Lower lobe of right lung (tissue), 2 donors: ENCODE measurements around the gene KCNB1. TPM values are rescaled to one million over a fixed set of nuclear protein-coding genes. Genes with fewer than 3 reads are reported as not detected.
A peak's percentile ranks its signal among the peaks of the same experiment; 100 is the strongest.

Experiments
- ATAC-seq, 2 donors: fragments of 200-7000 bp; cut with Tn5 transposase; one replicate each; pipeline ENCODE4 v1.9.1; 2020 to 2022; ENCODE audit warnings: mild to moderate bottlenecking in 2 of 2, moderate library complexity in 2 of 2
- DNase-seq: peaks from one replicate; pipeline ENCODE4 v3.0.0-alpha.2; 2020
- H3K27ac ChIP-seq: fragments of 200-600 bp; one replicate; pipeline ENCODE4 v1.8.0; 2022
- H3K27me3 ChIP-seq: fragments of 200-600 bp; one replicate; pipeline ENCODE4 v1.8.0; 2022; ENCODE audit warnings: low read depth
- H3K36me3 ChIP-seq: fragments of 200-600 bp; one replicate; pipeline ENCODE4 v1.8.0; 2022; ENCODE audit warnings: mild to moderate bottlenecking
- H3K4me1 ChIP-seq: fragments of 200-600 bp; one replicate; pipeline ENCODE4 v1.8.0; 2022
- H3K4me3 ChIP-seq: fragments of 200-600 bp; one replicate; pipeline ENCODE4 v1.8.0; 2022; ENCODE audit warnings: mild to moderate bottlenecking
- H3K9me3 ChIP-seq: fragments of 200-600 bp; one replicate; pipeline ENCODE4 v1.8.0; 2022
- intact Hi-C: fragments of 100-400 bp; cut with DNase I; formaldehyde crosslinking; loops from one replicate; pipeline ENCODE4 v1.11.0; 2022
- total RNA-seq: library from RNA; stranded (reverse); fragmentation: NEBNext Ultra II Directional; extraction: Animal tissue kit (Norgen Biotek cat#: 25700); gene quantifications from one replicate; pipeline ENCODE4 v1.2.1, GENCODE V29; 2021
- TF ChIP-seq, protein P1 (sequence below): fragments of 200-600 bp; IDR thresholded peaks from one replicate; pipeline ENCODE4 v1.8.0; 2022; ENCODE audit warnings: antibody characterized with exemption, mild to moderate bottlenecking
- donor health status: DM: no; HTN: yes; CAD: no; lungs with severe emphysema.

Gene KCNB1
- total RNA-seq, 1 donor from 2014 or later: 0.53 TPM

GRCh38 chr20:49345524-49345923 is 136.9 kb downstream of the KCNB1 start:
- H3K27ac ChIP-seq: no peak overlapping the region
- H3K9me3 ChIP-seq: no peaks in the 10 kb centered on the region
- TF ChIP-seq, protein P1, sequence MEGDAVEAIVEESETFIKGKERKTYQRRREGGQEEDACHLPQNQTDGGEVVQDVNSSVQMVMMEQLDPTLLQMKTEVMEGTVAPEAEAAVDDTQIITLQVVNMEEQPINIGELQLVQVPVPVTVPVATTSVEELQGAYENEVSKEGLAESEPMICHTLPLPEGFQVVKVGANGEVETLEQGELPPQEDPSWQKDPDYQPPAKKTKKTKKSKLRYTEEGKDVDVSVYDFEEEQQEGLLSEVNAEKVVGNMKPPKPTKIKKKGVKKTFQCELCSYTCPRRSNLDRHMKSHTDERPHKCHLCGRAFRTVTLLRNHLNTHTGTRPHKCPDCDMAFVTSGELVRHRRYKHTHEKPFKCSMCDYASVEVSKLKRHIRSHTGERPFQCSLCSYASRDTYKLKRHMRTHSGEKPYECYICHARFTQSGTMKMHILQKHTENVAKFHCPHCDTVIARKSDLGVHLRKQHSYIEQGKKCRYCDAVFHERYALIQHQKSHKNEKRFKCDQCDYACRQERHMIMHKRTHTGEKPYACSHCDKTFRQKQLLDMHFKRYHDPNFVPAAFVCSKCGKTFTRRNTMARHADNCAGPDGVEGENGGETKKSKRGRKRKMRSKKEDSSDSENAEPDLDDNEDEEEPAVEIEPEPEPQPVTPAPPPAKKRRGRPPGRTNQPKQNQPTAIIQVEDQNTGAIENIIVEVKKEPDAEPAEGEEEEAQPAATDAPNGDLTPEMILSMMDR: no peak
- no peaks in the 10 kb centered on the region for H3K36me3 ChIP-seq
- peak in 1 of 2 donors; percentile 30 for ATAC-seq
- H3K4me1 ChIP-seq: no peaks in the 10 kb centered on the region
- intact Hi-C loops: no loop called here
- no peaks in the 10 kb centered on the region for H3K27me3 ChIP-seq
- DNase-seq: no peak
- H3K4me3 ChIP-seq: no peak overlapping the region

- H3K36me3 ChIP-seq: no peaks in the 10 kb centered on the region
- no peak for DNase-seq
- H3K27ac ChIP-seq: no peak overlapping the region
- no peaks in the 10 kb centered on the region for H3K27me3 ChIP-seq
- H3K9me3 ChIP-seq: no peaks in the 10 kb centered on the region
- no peak overlapping the region for H3K4me3 ChIP-seq
- intact Hi-C loops: no loop called here
- peak; percentile 46 to 67 for ATAC-seq
- H3K4me1 ChIP-seq: no peaks in the 10 kb centered on the region
- TF ChIP-seq, protein P1: no peak
Observed at GRCh38 chr20:49344975-49345374, 137.5 kb downstream of the KCNB1 start.

DNA sequence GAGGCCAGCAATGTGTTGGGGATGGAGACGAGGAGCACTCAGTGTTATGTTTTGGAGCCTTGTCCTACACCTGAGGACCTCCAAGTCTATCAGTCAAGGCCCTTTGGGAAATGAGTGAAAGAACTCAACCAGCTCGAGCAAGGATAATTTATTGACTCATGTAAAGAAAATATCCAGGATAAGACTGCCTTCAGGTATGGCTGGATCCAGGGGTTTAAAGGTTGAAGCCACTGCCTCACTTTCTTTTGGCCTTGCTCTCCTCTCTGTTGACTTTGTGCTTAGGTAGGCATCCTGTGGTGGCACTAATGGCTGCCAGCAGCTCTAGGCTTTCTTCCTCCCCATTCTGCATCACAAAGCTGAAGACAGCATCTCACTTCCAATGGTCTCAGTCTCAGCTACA is 138.3 kb downstream of the KCNB1 start:
- TF ChIP-seq, protein P1: no peak
- intact Hi-C loops: no loop called here
- Histone ChIP-seq H3K27ac (no peak overlapping the region), H3K9me3 (no peaks in the 10 kb centered on the region), H3K36me3 (no peaks in the 10 kb centered on the region), H3K4me3 (no peak overlapping the region), H3K4me1 (no peaks in the 10 kb centered on the region), H3K27me3 (no peaks in the 10 kb centered on the region)
- no peak for DNase-seq
- no peak for ATAC-seq

DNA sequence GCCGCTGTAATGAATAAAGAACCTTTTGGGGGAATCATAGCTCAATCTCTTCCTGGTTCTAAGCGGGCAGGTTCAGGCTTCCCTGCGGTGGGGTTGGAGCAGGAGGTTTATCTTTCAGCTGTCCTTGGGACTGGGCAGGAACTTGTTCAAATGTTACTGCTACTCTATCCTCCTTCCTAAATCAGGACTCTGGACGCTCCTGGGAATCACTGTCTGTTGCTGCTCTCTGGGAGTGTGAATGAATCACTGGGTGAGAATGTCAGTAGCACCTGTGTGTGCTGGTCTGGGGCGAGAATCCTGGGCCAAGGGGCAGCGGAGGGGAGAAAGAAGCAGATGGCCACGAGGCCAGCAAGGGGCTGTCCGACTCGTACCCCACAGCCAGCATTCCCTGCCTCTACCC is 139.2 kb downstream of the KCNB1 start:
- DNase-seq (no peak), ATAC-seq (no peak)
- Histone ChIP-seq H3K27me3 (no peaks in the 10 kb centered on the region), H3K4me1 (no peaks in the 10 kb centered on the region), H3K4me3 (no peak overlapping the region), H3K27ac (no peak overlapping the region), H3K9me3 (no peaks in the 10 kb centered on the region), H3K36me3 (no peaks in the 10 kb centered on the region)
- TF ChIP-seq, protein P1: no peak
- intact Hi-C loops: no loop called here

GRCh38 chr20:49340161-49340966 is 142.1 kb downstream of the KCNB1 start:
- Histone ChIP-seq H3K9me3 (no peaks in the 10 kb centered on the region), H3K27ac (no peak overlapping the region), H3K4me3 (no peak overlapping the region), H3K27me3 (peaks cover 3% of the 10 kb centered on the region), H3K36me3 (no peaks in the 10 kb centered on the region), H3K4me1 (no peaks in the 10 kb centered on the region)
- DNase-seq: no peak
- TF ChIP-seq, protein P1: no peak
- no peak for ATAC-seq
- intact Hi-C loops: no loop called here
